Measurements from ENCODE around the gene GLCE. TPM values are rescaled to one million over a fixed set of nuclear protein-coding genes. Genes with fewer than 3 reads are reported as not detected.
A peak's percentile ranks its signal among the peaks of the same experiment; 100 is the strongest.

The GLCE gene
- total RNA-seq, 1 donor: 17.7 TPM

DNA sequence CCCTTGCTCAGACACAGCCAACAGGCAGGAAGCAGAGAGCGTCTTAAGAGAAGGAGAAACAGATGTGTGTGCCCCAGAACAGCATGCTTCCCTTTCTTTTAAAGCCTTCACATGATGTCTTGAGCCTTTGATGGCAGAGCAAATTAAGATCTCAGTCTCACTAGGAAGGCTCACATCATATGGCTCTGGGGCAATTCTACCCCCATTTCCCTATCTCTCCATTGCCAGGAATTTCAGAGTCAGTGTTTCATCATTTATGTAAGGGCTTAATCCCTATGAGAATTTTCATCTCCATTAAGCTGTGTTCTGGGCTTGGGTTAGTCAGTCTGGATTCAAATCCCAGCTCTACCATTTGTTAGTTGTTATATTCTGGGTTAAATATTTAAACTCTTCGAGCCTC lies 41.4 kb upstream of the GLCE start:
- H3K4me3 ChIP-seq (ENCODE audit: low read depth, low read length): no peak overlapping the region
- TF ChIP-seq, protein P1, sequence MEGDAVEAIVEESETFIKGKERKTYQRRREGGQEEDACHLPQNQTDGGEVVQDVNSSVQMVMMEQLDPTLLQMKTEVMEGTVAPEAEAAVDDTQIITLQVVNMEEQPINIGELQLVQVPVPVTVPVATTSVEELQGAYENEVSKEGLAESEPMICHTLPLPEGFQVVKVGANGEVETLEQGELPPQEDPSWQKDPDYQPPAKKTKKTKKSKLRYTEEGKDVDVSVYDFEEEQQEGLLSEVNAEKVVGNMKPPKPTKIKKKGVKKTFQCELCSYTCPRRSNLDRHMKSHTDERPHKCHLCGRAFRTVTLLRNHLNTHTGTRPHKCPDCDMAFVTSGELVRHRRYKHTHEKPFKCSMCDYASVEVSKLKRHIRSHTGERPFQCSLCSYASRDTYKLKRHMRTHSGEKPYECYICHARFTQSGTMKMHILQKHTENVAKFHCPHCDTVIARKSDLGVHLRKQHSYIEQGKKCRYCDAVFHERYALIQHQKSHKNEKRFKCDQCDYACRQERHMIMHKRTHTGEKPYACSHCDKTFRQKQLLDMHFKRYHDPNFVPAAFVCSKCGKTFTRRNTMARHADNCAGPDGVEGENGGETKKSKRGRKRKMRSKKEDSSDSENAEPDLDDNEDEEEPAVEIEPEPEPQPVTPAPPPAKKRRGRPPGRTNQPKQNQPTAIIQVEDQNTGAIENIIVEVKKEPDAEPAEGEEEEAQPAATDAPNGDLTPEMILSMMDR (IDR thresholded peaks at IDR 0.05; ENCODE audit: insufficient read depth, low read depth, low read length): no peak
- no peak for DNase-seq (ENCODE audit: low read depth)

DNA sequence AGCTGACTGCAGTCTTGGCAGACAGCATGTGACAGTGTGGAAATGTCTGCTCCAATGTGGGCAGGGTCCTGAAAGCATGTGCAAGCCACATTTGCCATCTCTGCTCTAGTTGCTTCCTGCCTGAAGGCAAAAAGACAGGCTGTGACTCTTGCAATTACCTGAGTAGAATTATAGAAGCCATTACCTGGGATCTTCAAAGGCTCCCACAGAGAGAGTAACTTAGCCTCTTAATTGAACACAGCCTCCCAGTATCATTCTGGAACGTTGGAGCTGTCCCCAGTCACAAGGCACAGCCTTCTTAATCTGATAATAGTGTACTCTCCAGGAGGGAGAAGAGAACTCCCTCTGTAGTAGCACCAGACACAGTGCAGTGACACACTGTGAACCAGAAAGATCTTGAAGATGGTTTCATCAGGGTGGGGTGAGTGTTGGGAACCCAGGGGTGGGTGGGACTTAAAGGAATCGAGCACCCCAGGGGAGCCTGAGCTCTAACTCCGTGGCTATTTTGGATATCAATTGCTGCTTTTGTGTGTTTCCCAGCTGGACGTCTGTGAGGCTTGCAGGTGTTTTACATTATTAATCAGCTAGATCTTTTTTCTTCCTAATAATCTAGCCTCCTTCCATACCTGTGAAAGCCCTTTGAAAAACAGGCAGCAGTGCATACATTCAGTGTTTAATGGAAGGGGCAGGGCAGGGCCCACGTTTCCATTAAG lies 40.6 kb upstream of the GLCE start:
- DNase-seq (ENCODE audit: low read depth): no peak
- H3K4me3 ChIP-seq (ENCODE audit: low read depth, low read length): no peak overlapping the region
- TF ChIP-seq, protein P1 (IDR thresholded peaks at IDR 0.05; ENCODE audit: insufficient read depth, low read depth, low read length): no peak

DNA sequence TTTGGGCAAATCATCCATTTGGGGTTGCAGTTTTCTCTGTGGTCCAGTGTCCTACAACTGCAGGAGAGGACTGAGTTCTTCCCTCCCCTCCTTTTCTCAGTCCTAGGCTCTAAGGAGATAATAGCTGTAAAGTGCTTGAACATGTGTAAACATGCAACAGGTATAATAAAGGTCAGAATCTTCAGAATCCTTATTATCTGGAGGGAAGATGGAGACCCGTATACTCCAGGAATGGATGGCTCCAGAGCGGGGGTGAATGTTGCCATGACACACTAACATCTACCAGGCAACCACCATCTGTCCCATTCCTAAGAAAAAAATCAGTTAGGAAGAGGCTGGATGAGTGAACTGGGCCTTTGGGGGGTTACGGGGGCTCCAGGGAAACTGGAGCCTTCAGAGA lies 39.7 kb upstream of the GLCE start:
- no peak for DNase-seq (ENCODE audit: low read depth)
- TF ChIP-seq, protein P1 (IDR thresholded peaks at IDR 0.05; ENCODE audit: insufficient read depth, low read depth, low read length): no peak

DNA sequence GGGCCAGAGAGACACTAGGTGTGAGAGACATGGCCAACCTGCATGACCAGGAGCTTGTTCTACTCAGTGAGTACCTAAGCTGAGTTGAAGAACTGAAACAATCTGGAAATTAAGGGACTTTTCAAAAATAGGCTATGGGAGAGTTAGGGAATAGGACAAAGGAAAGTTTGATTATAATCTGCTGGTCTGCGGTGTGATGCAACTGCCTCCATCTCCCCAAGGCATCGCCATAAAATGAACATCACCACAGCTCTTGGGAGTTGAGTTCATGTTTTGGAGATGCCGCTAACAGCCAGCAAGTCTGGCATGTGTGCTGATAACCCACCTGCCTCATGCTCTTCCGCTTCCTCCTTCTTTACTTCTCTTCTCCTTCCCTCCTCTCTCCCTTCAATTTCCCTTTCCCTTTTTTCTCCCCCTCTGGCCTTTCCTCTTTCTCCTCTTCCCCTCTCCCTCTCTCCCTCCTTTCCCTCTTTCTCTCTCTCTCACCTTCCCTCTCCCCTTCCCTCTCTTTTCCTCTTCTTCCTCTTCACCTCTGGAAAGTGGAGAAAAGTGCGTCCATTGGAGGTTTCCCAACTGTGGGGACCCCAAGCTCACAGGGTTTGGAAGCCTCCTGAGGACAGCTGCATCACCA lies 39.1 kb upstream of the GLCE start:
- H3K4me3 ChIP-seq (ENCODE audit: low read depth, low read length): no peak overlapping the region
- no peak for DNase-seq (ENCODE audit: low read depth)
- TF ChIP-seq, protein P1 (IDR thresholded peaks at IDR 0.05; ENCODE audit: insufficient read depth, low read depth, low read length): no peak

More for the DNA sequence above, 39.7 kb upstream of the GLCE start:
- no peak overlapping the region for H3K4me3 ChIP-seq (ENCODE audit: low read depth, low read length)

DNA sequence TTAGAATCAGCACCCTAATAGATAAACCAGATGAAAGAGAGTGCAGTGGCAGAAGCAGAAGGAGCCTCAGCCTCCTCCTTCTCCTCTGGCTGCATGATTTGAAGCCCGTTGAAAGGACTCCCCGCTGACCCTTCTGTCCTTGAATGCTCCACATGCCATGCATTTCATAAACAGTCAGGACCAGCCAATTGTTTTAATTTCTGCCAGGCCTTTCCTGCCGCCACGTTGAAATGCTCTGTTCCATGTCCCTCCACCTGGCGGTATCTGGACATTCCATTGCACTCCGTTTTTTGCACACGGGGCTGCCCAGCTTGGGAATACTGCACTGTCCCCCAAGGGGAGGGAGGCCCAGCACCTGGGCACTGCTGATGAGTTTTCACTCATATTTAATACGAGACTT lies 35.2 kb upstream of the GLCE start:
- no peak overlapping the region for H3K4me3 ChIP-seq (ENCODE audit: low read depth, low read length)
- TF ChIP-seq, protein P1 (IDR thresholded peaks at IDR 0.05; ENCODE audit: insufficient read depth, low read depth, low read length): no peak
- no peak for DNase-seq (ENCODE audit: low read depth)

DNA sequence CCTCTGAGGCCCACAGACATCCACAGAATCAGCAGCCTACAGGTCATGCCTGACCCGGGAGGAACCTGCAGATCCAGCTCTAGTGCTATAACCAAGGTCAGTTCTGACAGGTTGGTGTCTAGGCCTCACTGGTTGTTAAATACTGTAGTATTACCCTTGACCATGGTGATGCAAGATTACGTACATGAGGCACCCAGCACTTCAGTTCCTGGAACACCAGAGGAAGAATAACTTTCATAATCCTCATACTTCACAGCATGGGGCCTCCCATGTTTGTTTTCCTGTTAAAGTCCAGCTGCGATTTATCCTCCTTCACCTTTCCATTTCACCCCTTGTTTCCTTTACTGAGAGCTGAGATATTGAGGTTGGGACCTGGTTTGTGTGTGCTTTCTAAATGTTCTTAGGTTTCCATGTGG lies 34.4 kb upstream of the GLCE start:
- TF ChIP-seq, protein P1 (IDR thresholded peaks at IDR 0.05; ENCODE audit: insufficient read depth, low read depth, low read length): no peak
- no peak overlapping the region for H3K4me3 ChIP-seq (ENCODE audit: low read depth, low read length)
- peak; percentile 87 for DNase-seq (ENCODE audit: low read depth)

All from fibroblast of villous mesenchyme (primary cell).